AG04450 (cell line): ENCODE results near the gene RPL18A. TPM values are rescaled to one million over a fixed set of nuclear protein-coding genes. Genes with fewer than 3 reads are reported as not detected.

Experiments
- polyA plus RNA-seq: library from polyadenylated mRNA; depleted of rRNA; stranded (reverse); fragments of >200 nt; gene quantifications from 2 replicates; pipeline ENCODE4 v1.2.3, GENCODE V29; 2011; rRNA removed
- small RNA-seq: library from RNA; depleted of rRNA; stranded (forward); fragments of <200 nt; gene quantifications from one replicate; pipeline ENCODE3, GENCODE V24; 2012; ENCODE audit warnings: low read depth; ENCODE audit not compliant: insufficient read length

RPL18A gene
- polyA plus RNA-seq, 1 experiment, result 890 TPM

Small RNA genes within 50 kb of the gene (small RNA-seq; reads per million reads assigned to genes)
- not detected for gene SNORA68

Other genes with a start within 250 kb of the RPL18A start
- 0.04 and 0.05 TPM in 2 replicates for gene UNC13A, start 171.6 kb upstream of the RPL18A start, polyA plus RNA-seq
- gene MAP1S, start 140.4 kb upstream of the RPL18A start, polyA plus RNA-seq, result 8.2 and 14.3 TPM in 2 replicates
- 0.15 and 0.35 TPM in 2 replicates for gene FCHO1, start 108.4 kb upstream of the RPL18A start, polyA plus RNA-seq
- not detected in 2 replicates for gene B3GNT3, start 64.8 kb upstream of the RPL18A start, polyA plus RNA-seq
- gene INSL3, start 38.4 kb upstream of the RPL18A start, polyA plus RNA-seq, result not detected in 2 replicates
- gene JAK3, start 11.9 kb upstream of the RPL18A start, polyA plus RNA-seq, result 0.99 and 1.4 TPM in 2 replicates
- not detected in 2 replicates for gene SLC5A5, start 12.0 kb downstream of the RPL18A start, polyA plus RNA-seq
- gene CCDC124, start 73.1 kb downstream of the RPL18A start, polyA plus RNA-seq, result 36.0 and 40.9 TPM in 2 replicates
- 0.05 and 0.07 TPM in 2 replicates for gene KCNN1, start 107.2 kb downstream of the RPL18A start, polyA plus RNA-seq
- gene ARRDC2, start 148.3 kb downstream of the RPL18A start, polyA plus RNA-seq, result 2.3 TPM in 2 replicates
- 0.05 and 0.14 TPM in 2 replicates for gene IL12RB1, start 227.0 kb downstream of the RPL18A start, polyA plus RNA-seq
- 2.1 and 2.5 TPM in 2 replicates for gene MAST3, start 237.9 kb downstream of the RPL18A start, polyA plus RNA-seq